ENCODE measurements around the gene HERC4. TPM values are rescaled to one million over a fixed set of nuclear protein-coding genes. Genes with fewer than 3 reads are reported as not detected.
"Not testable (repeated sequence)": the region's sequence is repeated elsewhere in the genome, so short reads cannot be mapped to it uniquely, and the experiment has no call there.

HERC4 gene
- total and polyA plus RNA-seq, 2 donors (not counting 1 experiment from before 2014, with no cell fraction given), result 53.1 to 140 TPM

DNA sequence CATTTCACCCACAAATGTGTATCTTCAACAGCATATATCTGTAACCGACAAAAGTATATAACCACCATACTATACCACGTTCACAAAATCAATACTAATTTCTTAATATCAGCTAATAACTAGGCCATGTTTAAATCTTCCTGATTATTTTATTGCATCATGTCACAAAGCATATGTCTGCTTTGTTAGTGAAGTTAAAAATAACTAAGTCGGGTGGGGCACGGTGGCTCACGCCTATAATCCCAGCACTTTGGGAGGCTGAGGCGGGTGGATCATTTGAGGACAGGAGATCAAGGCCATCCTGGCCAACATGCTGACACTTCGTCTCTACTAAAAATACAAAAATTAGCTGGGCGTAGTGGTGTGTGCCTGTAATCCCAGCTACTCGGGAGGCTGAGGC lies 47.7 kb downstream of the HERC4 start:
- H3K36me3 ChIP-seq (ENCODE audit: control insufficient read depth, insufficient read depth, low read length), result peaks cover 14% of the 10 kb centered on the region
- no peak overlapping the region for H3K4me3 ChIP-seq (replicated peaks in 1 of 4; ENCODE audit: control extremely low read depth in 1 of 4, insufficient read depth in 1 of 4, low read depth in 3 of 4, low read length in 4 of 4)
- no peak overlapping the region for H3K9ac ChIP-seq (ENCODE audit: insufficient read depth, low read length)
- no peak overlapping the region for H2AFZ ChIP-seq (ENCODE audit: low read length)
- H3K4me1 ChIP-seq (ENCODE audit: control insufficient read depth, extremely low read depth, insufficient read depth, low read length), result no peaks in the 10 kb centered on the region
- H3K9me3 ChIP-seq (ENCODE audit: control insufficient read depth, insufficient read depth, low read depth, low read length), result no peaks in the 10 kb centered on the region
- H3K27me3 ChIP-seq (ENCODE audit: control insufficient read depth, insufficient read depth, low read length), result no peaks in the 10 kb centered on the region
- no peak for TF ChIP-seq EZH2 (IDR thresholded peaks at IDR 0.05; ENCODE audit: low read length, missing control alignments)
- TF ChIP-seq, protein P1, sequence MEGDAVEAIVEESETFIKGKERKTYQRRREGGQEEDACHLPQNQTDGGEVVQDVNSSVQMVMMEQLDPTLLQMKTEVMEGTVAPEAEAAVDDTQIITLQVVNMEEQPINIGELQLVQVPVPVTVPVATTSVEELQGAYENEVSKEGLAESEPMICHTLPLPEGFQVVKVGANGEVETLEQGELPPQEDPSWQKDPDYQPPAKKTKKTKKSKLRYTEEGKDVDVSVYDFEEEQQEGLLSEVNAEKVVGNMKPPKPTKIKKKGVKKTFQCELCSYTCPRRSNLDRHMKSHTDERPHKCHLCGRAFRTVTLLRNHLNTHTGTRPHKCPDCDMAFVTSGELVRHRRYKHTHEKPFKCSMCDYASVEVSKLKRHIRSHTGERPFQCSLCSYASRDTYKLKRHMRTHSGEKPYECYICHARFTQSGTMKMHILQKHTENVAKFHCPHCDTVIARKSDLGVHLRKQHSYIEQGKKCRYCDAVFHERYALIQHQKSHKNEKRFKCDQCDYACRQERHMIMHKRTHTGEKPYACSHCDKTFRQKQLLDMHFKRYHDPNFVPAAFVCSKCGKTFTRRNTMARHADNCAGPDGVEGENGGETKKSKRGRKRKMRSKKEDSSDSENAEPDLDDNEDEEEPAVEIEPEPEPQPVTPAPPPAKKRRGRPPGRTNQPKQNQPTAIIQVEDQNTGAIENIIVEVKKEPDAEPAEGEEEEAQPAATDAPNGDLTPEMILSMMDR (conservative IDR thresholded peaks at IDR 0.05 in 1 of 2, IDR thresholded peaks at IDR 0.05 in 1 of 2; ENCODE audit: low read depth in 1 of 2, low read length in 2 of 2), result no peak
- H3K4me2 ChIP-seq (ENCODE audit: extremely low read depth, insufficient read depth, low read length), result no peak overlapping the region
- no peak for DNase-seq (ENCODE audit: low read depth in 2 of 2)
- H3K27ac ChIP-seq (ENCODE audit: insufficient read depth, low read length), result no peak overlapping the region
- H3K79me2 ChIP-seq (ENCODE audit: control insufficient read depth, insufficient read depth, low read length), result peaks cover 10% of the 10 kb centered on the region
- H4K20me1 ChIP-seq (ENCODE audit: control insufficient read depth, extremely low read depth, insufficient read depth, low read length), result no peaks in the 10 kb centered on the region

DNA sequence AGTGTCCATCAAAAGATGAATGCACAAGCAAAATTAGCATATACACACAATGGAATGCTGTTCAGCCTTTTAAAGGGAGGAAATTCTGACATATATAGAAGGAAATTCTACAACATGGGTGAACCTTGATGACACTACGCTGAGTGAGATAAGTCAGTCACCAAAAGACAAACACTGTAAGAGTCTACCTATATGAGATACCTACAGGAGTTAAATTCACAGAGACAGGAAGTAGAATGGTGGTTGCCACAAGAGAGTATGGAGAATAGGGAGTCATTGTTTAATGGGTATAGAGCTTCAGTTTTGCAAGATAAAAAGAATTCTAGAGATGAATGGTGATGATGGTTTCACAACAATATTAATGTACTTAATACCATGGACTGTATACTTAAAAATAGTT lies 51.8 kb downstream of the HERC4 start:
- Histone ChIP-seq H3K27me3 (ENCODE audit: control insufficient read depth, insufficient read depth, low read length) (no peaks in the 10 kb centered on the region), H3K9ac (ENCODE audit: insufficient read depth, low read length) (no peak overlapping the region), H3K4me1 (ENCODE audit: control insufficient read depth, extremely low read depth, insufficient read depth, low read length) (no peaks in the 10 kb centered on the region), H3K4me3 (replicated peaks in 1 of 4; ENCODE audit: control extremely low read depth in 1 of 4, insufficient read depth in 1 of 4, low read depth in 3 of 4, low read length in 4 of 4) (no peak overlapping the region), H3K27ac (ENCODE audit: insufficient read depth, low read length) (no peak overlapping the region), H3K4me2 (ENCODE audit: extremely low read depth, insufficient read depth, low read length) (no peak overlapping the region), H2AFZ (ENCODE audit: low read length) (no peak overlapping the region), H4K20me1 (ENCODE audit: control insufficient read depth, extremely low read depth, insufficient read depth, low read length) (no peaks in the 10 kb centered on the region), H3K9me3 (ENCODE audit: control insufficient read depth, insufficient read depth, low read depth, low read length) (no peaks in the 10 kb centered on the region), H3K36me3 (ENCODE audit: control insufficient read depth, insufficient read depth, low read length) (peaks cover 12% of the 10 kb centered on the region), H3K79me2 (ENCODE audit: control insufficient read depth, insufficient read depth, low read length) (peaks cover 9% of the 10 kb centered on the region)
- DNase-seq (ENCODE audit: low read depth in 2 of 2), result no peak
- TF ChIP-seq, protein P1 (conservative IDR thresholded peaks at IDR 0.05 in 1 of 2, IDR thresholded peaks at IDR 0.05 in 1 of 2; ENCODE audit: low read depth in 1 of 2, low read length in 2 of 2), result no peak

DNA sequence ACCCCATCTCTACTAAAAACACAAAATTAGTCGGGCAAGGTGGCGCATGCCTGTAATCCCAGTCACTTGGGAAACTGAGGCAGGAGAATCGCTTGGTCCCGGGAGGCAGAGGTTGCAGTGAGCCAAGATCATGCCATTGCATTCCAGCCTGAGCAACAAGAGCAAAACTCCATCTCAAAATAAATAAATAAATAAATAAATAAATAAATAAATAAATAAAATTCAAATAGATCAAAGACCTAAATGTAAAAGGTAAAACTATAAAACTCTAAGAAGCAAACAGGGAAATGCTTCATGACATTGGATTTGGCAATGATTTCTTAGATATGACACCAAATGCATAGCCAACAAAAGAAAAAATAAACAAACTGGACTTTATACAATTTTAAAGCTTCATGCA lies 52.8 kb downstream of the HERC4 start:
- not testable (repeated sequence) for H3K79me2 ChIP-seq (ENCODE audit: control insufficient read depth, insufficient read depth, low read length); H3K27ac ChIP-seq (ENCODE audit: insufficient read depth, low read length); H3K4me1 ChIP-seq (ENCODE audit: control insufficient read depth, extremely low read depth, insufficient read depth, low read length); H4K20me1 ChIP-seq (ENCODE audit: control insufficient read depth, extremely low read depth, insufficient read depth, low read length); H2AFZ ChIP-seq (ENCODE audit: low read length); H3K9ac ChIP-seq (ENCODE audit: insufficient read depth, low read length); H3K27me3 ChIP-seq (ENCODE audit: control insufficient read depth, insufficient read depth, low read length); H3K4me3 ChIP-seq (replicated peaks in 1 of 4; ENCODE audit: control extremely low read depth in 1 of 4, insufficient read depth in 1 of 4, low read depth in 3 of 4, low read length in 4 of 4); DNase-seq (ENCODE audit: low read depth in 2 of 2); H3K36me3 ChIP-seq (ENCODE audit: control insufficient read depth, insufficient read depth, low read length); H3K9me3 ChIP-seq (ENCODE audit: control insufficient read depth, insufficient read depth, low read depth, low read length); H3K4me2 ChIP-seq (ENCODE audit: extremely low read depth, insufficient read depth, low read length)

DNA sequence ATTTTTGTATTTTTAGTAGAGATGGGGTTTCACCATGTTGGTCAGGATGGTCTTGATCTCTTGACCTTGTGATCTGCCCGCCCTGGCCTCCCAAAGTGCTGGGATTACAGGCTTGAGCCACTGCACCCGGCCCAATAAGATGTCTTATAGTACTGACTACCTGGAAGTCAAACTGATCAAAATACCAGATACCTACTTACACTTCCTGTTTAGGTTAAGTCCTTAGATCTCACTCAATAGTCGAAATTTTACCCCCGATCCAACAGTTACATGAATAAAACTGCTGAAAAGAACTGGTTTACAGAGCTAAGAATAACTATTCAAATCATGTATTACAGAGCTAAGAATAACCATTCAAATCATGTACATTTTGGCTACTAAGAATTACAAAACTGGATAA lies 58.6 kb downstream of the HERC4 start:
- not testable (repeated sequence) for H3K27me3 ChIP-seq (ENCODE audit: control insufficient read depth, insufficient read depth, low read length); H4K20me1 ChIP-seq (ENCODE audit: control insufficient read depth, extremely low read depth, insufficient read depth, low read length); H3K9ac ChIP-seq (ENCODE audit: insufficient read depth, low read length); H2AFZ ChIP-seq (ENCODE audit: low read length); H3K27ac ChIP-seq (ENCODE audit: insufficient read depth, low read length); H3K9me3 ChIP-seq (ENCODE audit: control insufficient read depth, insufficient read depth, low read depth, low read length); DNase-seq (ENCODE audit: low read depth in 2 of 2); H3K4me2 ChIP-seq (ENCODE audit: extremely low read depth, insufficient read depth, low read length); H3K79me2 ChIP-seq (ENCODE audit: control insufficient read depth, insufficient read depth, low read length); H3K4me1 ChIP-seq (ENCODE audit: control insufficient read depth, extremely low read depth, insufficient read depth, low read length); H3K36me3 ChIP-seq (ENCODE audit: control insufficient read depth, insufficient read depth, low read length); H3K4me3 ChIP-seq (replicated peaks in 1 of 4; ENCODE audit: control extremely low read depth in 1 of 4, insufficient read depth in 1 of 4, low read depth in 3 of 4, low read length in 4 of 4)

All from fibroblast of lung (primary cell).